HG03139 (cell line): ENCODE data around the gene TJP2.
"Not testable (repeated sequence)": the region's sequence is repeated elsewhere in the genome, so short reads cannot be mapped to it uniquely, and the experiment has no call there.

Experiments
- ATAC-seq: cut with Tn5 transposase; IDR thresholded peaks from one replicate; pipeline ENCODE4 v1.9.1; 2021; ENCODE audit not compliant: unreplicated experiment

The TJP2 gene

DNA sequence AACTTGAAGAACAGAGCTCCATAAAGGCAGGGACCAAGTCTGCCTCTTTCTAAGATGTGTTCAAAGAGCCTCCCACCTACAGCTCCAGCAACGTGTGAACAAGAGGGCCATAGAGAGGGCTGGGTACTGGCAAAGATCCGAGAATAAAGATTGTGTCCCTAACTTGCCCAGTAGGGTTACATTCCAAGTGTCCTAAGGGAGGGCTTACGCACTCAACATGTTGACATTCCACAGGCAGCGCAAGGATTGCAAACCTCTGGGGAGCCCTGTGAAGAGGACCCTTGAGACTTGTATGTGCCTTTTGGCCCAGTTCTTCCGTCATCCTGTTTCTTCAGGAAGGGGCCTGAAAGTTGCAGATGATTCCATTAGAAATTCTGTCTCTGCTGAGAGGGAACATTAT lies 102.7 kb downstream of the TJP2 start:
- no peak for ATAC-seq

- no peak for ATAC-seq
Observed at GRCh38 chr9:69279084-69279731, 105.1 kb downstream of the TJP2 start.

DNA sequence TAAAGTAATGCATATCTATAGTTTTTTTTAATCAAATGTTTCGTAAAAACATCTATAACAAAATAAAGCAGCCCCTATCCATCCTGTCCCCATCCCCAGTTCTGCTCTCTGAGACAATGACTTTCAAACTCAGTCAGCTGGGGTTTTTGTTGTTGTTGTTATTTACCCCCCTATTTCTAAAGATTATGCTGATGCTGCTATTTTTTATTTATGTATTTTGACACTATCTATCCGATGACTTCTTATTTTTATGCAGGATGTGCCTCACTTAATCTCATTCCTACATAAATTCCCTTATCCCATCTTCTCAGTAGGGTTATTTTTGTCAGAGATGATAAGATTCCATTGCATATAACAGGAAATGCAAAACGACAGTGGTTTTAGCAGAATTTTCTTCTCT lies 105.7 kb downstream of the TJP2 start:
- ATAC-seq: no peak

DNA sequence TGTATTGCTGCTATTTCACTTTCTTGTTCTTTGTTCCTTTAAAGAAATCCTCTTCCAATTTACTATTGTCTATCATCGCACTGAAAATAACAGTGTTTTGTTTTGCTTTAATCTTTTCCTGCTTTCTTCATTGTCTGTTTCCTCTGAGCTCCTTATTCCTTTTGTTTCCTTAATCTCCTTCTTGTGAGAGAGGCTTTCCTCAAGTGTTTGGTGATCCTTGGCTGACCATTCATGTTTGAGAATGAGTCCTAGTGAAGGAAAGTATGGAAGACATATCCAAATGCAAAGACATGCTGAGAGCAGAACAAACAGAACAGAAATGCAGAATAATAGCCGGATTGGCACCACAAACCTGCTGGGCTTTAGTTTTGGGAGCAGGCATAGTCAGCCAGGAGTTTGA lies 108.9 kb downstream of the TJP2 start:
- no peak for ATAC-seq

- no peak for ATAC-seq
Observed at GRCh38 chr9:69292078-69292477, 118.0 kb downstream of the TJP2 start.

DNA sequence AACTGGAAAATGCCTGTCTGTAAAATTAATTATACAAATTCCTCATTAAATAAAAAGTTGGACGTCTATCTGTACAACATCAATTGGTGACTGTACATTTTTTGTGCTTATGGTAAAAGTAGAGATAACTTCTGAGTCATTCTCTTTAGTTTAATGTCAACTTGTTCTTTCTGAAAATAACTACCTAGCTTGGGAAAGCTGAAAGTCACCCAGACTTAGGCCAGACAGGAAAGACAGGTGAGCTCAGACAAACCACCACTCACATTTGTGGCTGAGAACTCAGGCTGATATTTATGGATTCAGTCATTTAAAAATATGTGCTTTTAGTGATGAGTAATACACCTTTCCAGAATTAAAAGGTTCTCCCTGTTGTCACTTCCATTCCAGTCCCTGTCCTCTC lies 119.1 kb downstream of the TJP2 start:
- ATAC-seq: no peak

- ATAC-seq: no peak
Observed at GRCh38 chr9:69295872-69296552, 121.9 kb downstream of the TJP2 start.

DNA sequence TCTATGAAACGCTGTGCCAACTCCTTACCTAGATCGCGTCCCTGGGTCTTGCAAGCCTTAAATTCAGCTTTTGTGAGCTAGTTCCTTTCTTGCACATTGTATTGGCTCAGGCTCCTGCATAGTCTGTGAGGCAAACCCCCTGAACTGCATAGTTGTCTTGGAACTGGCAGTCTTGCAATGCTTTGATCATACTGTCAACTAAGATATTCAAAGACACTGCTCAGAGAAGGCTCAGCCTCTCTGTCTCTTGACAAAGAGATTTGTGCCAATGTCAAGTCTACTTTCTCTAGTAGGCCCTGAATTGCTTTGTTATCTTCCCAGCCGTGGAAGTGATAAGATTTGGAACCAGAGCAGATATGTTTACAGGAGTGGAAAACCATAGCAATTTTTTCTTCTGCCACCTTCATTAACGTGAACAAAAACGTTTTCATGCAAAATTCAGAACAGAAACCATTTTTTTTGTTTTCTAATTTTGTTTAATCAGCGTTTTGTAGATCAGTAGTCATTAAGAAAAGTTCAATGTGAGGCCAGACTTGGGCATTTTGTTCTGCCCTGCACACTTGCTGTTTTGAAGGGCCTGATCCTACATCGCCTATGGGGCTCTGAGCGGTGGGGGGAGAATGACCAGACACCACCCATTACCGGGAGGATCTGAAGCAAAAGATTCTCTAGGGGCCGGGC lies 123.4 kb downstream of the TJP2 start:
- no peak for ATAC-seq

DNA sequence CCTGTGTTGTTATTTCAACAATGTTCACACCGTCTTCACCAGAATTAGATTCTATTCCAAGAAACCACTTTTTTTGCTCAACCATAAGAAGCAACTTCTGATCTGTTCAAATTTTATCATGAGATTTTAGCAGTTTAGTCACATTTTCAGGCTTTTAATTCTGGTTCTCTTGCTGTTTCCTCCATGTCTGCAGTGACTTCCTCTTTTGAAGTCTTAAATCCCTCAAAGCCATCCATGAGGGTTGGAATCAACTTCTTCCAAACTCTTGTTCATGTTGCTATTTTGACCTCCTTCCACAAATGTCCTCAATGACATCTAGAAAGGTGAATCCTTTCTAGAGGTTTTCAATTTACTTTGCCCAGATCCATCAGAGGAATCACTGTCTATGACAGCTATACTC lies 125.2 kb downstream of the TJP2 start:
- no peak for ATAC-seq

DNA sequence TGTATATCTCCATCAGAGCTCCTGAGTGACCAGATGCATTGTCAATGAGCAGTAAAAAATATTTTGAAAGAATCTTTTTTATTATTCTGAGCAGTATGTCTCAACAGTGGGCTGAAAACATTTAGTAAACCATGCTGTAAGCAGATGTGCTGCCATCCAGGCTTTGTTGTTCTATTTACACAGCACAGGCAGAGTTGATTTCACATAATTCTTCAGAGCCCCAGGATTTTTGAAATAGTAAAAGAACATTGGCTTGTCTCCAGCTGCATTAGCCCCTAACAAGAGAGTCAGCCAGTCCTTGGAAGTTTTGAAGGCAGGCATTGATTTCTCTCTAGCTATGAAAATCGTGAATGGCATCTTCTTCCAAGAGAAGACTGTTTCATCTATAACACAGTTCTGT lies 125.7 kb downstream of the TJP2 start:
- ATAC-seq: no peak

DNA sequence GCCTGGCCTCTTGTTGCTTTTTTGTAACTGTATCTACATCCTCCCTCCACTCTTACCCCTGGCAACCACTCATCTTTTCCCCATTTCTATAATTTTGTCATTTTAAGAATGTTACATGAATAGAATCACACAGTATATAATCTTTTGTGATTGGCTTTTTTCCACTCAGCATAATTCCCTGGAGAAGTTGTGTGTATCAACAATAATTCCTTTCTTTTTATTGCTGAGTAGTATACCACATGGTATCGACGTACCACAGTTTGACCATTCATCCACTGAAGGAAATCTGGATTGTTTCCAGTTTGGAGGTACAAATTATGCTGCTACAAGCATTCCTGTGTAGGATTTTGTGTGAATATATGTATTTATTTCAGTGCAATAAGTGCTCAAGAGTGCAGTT lies 129.3 kb downstream of the TJP2 start:
- ATAC-seq: no peak

- ATAC-seq: not testable (repeated sequence)
Observed at GRCh38 chr9:69306895-69307445, 132.9 kb downstream of the TJP2 start.

DNA sequence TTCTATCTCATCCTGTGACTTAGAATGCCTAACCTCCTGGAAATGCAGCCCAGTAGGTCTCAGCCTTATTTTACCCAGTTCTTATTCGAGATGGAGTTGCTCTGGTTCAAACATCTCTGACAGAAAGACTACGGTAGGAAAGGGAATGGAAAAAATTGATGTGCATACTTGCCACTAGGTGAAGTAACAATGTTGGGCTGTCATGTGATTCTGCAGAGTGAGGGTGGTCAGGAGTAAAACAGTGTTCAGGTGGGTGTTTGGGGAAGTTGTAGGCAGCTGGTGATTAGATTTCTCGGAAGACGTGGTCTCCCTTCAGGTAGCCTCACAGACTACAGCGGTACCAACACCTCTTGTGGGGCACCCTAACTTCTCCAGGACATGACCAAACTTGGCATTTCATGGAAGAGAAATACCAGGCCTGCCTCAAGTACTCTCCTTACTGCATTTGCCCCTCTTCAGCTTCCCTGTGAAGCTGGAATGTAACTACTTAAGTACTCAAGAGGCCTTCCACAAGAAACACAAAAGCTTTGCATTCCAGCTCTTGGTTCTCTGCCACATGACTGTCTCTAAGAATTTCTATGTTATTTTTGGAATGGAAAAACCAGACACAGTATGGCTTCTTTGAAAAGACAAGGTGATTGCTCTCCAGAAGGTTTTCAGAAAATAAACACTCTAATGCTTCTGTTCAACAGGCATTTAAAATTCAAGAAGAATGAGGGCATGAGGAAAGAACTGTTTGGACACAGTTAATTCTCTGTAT lies 133.5 kb downstream of the TJP2 start:
- no peak for ATAC-seq

- no peak for ATAC-seq
Observed at GRCh38 chr9:69308206-69308931, 134.3 kb downstream of the TJP2 start.

GRCh38 chr9:69313175-69313574 lies 139.1 kb downstream of the TJP2 start:
- ATAC-seq: no peak

- ATAC-seq: no peak
Observed at GRCh38 chr9:69314547-69314946, 140.5 kb downstream of the TJP2 start.

DNA sequence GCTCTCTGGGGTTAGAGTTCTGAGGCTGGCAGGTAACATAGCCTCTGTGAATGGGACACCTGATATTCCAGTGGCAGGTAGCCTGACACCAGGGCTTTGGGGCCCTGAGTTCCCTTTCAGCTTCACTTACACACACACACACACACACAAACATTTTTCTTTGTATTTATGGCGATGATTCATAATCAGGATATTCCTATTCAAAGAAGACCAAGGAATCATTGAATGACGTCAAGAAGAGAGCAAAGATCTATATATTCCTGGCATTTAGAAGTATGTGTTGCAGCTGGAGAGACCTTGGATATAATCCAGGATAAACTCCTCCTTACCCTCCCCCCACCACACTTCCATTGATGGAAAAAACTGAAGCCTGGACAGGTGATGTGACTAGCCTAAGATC lies 143.0 kb downstream of the TJP2 start:
- no peak for ATAC-seq

DNA sequence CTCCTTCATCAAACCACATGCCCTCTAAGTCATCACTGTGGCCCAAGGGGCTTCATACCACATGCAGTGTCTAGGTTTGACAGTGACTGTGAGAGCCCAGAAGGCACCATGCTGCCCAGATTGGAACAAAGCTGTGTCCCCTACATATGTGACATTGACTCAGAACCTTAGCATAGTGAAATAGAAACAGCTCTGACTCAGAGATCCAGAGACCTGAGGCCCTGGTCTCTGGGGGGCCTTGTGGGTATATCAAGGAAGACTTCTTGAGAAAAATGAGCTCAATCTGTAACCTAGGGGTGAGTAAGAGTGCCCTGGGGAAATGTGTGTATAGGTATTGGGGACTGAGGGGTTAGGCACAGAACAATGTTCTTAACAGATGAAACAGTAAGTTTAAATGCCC lies 143.8 kb downstream of the TJP2 start:
- ATAC-seq: peak; percentile 85

DNA sequence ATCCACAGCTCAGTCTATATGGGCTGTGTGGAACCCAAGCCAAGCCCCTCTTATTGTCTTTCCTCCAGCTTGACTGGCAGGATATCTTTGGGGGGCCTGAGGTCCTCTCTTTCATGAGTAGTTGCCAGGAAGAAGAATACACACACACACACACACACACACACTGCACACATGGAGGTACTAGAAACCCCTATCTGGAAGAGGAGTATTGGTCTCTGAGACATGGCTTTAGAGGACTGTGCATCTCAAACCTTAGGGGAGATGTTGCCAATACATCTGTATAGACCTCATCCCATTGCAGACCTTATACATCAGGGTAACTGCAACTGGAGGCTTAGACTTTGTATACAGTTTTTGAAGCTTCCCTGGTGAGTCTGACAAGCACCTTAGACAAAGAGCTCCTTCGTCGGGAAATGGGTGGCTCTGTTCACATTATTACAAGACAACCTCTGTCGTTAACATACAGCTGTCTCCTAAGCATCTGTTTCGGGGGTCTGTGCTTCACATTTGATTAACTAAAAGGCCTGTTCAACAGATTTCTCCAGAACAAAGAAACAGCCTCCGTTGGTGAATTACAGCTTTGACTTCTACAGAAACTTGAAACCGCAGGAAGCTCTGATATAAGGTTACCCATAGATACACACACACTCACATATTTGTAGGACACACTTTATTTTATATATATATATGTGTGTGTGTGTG lies 145.4 kb downstream of the TJP2 start:
- no peak for ATAC-seq

DNA sequence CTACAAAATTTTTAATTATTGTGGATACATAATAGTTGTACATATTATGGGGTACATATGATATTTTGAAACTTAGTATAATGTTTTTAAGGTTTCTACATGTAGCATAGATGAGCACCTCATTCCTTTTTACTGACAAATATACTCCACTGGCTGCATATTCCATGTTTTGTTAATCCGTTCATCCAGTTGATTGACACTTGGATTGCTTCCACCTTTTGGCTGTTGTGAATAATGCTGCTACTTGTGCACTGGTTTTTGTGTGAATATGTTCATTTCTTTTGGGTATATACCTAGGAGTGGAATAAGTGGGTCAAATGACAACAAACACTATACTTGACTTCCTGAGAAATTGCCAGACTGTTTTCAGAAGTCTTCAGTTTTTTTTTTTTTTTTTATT lies 148.2 kb downstream of the TJP2 start:
- no peak for ATAC-seq
